GM21825 (cell line): ENCODE data around the gene AKT3.
"Not testable (repeated sequence)": the region's sequence is repeated elsewhere in the genome, so short reads cannot be mapped to it uniquely, and the experiment has no call there.

Experiments used
- ATAC-seq: cut with Tn5 transposase; IDR thresholded peaks from one replicate; pipeline ENCODE4 v1.9.1; 2021; ENCODE audit warnings: mild to moderate bottlenecking, moderate library complexity; ENCODE audit not compliant: unreplicated experiment

Gene AKT3

DNA sequence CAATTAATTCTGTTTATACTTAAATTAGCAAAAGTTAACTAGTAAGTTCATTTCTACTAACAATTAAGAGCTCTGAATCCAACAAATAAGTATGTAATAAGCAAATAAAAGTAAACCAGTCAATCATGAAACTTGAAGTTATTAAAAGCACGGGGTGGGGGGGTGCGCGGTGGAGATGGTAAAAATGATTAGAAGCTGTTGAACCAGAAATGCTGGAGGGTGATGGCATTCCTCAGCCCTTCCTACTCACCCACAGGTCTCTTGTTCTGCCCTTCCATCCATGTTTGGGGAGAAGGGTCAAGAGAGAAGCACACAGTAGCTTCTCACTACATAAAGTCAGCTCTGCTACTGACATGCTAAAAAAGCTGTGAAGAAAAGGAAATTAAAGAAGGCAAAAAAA lies 63.5 kb downstream of the AKT3 start:
- ATAC-seq, result no peak

DNA sequence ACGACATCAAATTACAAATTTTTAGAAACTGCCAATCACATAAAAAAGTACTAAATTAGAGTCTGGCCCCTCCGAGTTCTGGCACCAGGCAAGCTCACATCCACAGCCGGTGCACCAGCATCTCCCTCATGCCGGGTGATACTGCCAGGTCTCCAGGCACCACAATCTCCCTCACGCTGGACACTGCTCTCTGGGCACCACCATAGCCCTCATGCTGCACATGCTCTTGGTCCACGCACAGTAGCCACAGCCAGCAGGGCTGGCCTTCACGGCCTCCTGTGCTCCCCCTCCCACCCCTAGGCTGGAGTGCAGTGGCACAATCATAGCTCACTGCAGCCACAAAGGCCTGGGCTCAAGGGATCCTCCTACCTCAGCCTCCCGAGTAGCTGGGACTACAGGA lies 65.5 kb downstream of the AKT3 start:
- no peak for ATAC-seq

- ATAC-seq, result no peak
Observed at GRCh38 chr1:243783714-243784113, 66.3 kb downstream of the AKT3 start.

GRCh38 chr1:243772361-243773050 lies 77.5 kb downstream of the AKT3 start:
- ATAC-seq, result not testable (repeated sequence)

DNA sequence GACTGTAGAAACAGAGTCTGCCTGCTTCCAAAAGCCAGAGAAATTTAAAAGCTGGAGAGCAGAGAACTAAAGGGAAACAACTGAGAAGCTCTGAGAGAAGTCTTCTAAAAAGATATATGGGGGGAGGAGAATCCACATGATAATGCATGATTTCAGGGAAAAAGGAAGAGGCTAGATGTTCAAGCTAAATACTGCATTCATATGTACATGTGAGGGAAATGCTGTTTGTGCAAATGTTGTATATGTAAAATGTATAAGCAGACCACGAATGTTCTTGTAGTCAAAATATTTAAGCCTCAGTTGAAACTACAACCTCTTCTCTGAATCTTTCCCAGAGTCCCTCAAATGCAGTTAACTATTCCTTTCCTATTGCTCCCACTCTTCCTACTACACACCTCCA lies 79.2 kb downstream of the AKT3 start:
- no peak for ATAC-seq

DNA sequence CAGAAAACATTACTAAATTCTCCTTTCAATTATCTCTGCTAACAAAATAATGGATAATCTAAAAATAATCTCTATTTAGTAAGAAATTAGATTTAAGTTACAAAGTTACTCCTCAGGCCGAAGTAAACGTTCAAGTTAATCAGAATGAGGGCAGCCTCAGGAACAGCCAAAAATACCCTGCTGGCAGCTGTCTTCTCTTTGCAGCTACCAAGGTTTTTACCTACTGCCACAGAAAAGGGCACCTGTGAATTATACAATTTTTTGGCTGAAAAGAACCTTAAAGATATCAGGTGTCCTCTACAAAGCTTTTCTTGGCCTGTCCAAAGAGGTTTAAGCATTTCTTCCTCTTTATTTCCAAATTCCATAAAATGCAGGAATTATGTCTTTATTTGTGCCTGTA lies 84.4 kb downstream of the AKT3 start:
- ATAC-seq, result no peak

DNA sequence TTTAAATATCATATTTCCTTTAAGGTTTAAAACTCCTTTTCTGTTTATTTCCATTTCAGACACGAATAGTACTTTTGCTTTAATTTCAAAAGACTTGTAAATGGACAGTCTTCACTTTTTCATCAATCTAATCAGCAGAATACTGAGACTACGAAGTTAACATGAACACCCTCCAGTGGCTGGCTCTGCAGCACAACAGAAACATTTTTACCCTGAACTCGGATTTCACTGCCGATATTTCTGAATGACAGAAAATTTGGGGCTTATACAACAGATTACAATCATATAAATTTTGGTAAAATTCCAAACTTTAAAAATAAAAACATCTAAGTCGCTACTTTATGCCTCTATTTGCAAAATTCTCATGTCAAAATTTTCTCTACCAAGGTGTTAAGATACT lies 86.2 kb downstream of the AKT3 start:
- no peak for ATAC-seq

GRCh38 chr1:243758647-243759046 lies 91.4 kb downstream of the AKT3 start:
- ATAC-seq, result no peak

- ATAC-seq, result no peak
Observed at GRCh38 chr1:243756529-243756928, 93.5 kb downstream of the AKT3 start.

- no peak for ATAC-seq
Observed at GRCh38 chr1:243754348-243754747, 95.7 kb downstream of the AKT3 start.

DNA sequence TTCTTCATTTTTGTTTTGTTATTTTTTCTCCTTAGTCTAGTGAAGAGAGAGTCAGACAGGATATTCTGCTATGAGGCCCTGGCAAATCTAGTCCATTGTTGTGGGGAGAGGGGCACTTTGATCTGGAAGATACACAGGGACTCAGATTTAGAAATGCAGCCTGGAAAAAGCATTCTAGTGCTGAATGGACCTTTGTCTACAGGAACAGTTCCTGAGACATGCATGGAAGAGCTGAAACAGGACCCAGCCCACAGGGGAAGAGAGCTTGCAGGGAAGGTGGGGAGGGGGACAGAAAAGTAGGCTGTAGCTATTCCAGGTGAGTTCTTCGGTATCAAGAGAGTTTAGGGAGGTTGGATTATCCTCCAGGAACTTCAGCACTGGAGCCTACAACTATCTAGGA lies 98.5 kb downstream of the AKT3 start:
- ATAC-seq, result no peak

- ATAC-seq, result peak; percentile 96
Observed at GRCh38 chr1:243748706-243749283, 101.2 kb downstream of the AKT3 start.

- no peak for ATAC-seq
Observed at GRCh38 chr1:243748227-243748626, 101.8 kb downstream of the AKT3 start.

DNA sequence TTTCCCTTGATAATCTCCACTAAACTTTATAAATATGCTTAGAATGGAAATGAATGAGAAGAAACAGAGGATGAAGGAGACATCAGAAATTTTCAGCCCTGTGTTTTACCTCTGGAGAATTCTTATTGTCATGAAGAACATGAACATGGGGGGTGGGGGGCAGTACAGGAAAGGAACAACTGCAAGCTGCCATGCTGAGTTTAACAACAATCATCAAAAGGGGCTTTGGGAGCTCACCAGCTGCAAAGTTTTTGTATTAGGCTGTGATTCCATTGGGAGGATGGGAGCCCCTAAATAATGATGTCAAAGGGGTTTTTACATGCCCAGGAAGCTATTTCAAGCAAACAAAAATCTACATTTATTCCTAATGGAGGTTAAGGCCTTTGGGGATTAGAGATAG lies 103.3 kb downstream of the AKT3 start:
- ATAC-seq, result no peak

DNA sequence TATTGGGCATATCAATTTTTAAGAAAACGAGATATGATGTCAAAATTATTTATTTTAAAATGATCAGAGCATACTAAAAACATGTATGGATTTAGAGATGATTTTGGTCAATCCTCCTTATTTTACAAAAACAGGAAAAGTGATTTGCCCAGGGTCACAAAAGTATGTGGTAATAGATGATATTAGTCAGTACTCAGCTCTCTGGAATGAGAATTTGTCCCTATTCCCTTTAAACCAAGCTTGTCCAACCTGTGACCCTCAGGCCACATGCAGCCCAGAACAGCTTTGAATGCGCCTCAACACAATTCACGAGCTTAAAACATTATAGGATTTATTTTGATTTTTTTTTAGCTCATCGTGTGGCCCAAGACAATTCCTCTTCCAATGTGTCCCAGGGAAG lies 104.7 kb downstream of the AKT3 start:
- ATAC-seq, result no peak

- ATAC-seq, result no peak
Observed at GRCh38 chr1:243742819-243743218, 107.2 kb downstream of the AKT3 start.

DNA sequence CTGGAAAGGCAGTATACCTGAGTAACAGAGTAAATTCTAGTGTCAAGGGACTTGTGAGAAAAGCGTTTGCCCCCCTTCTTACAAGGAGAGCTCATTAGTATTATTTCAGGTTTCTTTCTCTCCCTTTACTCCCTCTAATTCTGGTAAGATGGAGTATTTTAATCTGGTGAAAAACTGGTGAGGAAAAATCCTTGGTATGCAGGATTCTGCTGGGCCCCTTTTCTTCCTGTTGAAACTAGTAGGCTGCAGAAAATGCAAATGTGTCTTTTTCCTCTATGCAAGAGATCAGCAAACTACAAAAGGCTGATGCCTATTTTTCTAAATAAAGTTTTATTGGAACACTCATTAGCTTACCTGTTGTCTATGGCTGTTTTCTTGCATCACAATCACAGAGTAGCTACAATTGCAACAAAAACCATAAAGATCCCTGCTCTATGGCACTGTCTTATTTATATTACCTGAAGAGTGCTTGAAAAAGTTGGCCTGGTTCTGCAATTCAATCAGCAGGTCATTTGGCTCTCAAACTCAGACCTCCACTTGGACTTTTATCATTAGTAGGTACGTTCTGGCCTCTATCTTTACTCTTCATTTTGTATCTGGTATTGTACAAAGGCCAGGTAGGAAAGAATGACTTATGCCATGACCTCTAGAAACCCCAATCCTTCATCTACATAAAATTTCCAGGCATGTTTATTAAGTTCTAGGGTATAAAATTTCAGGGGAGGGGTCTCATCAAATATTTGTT lies 109.6 kb downstream of the AKT3 start:
- ATAC-seq, result no peak

DNA sequence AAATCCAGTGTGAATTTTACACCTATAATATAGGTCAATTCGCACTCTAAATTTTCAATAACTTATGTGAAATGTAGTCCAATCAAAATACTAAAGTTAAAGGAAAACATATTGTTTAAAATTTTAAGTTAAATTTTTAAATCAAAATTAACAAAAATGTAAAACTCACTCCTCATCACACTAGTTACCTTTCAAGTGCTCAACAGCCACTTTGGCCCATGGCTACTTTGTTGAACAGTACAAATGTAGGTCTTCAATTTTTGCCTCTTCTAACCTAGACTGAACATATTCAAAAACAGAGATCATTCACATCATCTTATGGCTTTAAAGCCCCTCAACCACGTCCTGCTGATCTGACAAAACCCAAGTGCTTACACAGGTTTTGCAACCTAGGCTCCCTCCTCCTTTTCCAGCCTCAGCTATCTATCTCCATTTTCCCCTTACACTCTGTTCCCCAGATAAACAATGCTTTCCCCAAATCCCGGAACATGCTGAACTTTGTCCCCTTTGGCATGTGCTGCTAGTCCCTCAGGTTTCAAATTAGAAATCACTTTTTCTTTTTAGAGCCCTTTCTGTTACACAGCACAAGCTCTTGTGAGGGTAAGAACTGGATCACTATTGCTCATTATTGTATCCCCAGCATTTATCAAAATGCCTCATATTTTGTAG lies 110.6 kb downstream of the AKT3 start:
- ATAC-seq, result no peak

DNA sequence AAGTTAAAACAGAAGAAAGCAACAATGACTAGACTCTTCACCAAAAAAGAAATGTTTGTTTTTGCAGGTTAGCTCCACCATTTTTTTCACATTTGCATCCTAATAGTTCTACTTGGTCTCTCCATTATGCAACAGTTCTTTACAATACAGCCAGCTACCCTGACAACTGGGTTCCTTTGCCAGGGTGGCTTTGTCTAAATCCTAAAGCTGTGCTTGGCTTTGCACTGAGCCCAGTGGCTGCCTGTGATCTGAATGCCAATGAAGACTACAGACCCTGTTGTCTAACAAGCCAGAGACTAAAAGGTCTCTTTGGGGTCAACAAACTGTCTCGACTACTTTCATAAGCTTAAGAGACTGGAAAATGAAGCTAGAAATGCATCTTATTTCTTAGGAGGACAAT lies 112.0 kb downstream of the AKT3 start:
- no peak for ATAC-seq

DNA sequence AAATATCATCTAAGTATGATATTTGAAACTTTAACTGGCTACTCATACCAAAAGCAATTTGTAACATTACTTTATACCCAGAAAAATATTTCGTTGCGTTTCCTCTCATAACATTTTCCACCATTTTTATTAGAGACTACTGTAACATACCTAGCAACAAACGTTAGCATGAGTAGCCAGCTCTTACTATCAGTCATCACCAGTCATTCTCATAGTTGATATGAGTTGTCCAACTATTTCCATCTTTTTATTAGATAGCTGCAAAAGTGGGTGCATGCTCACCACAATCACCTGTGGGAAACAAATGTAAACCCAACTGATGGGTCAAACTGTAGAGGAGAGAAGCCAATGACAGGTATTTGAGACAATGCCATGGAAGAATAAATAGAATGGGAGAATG lies 114.6 kb downstream of the AKT3 start:
- no peak for ATAC-seq

GRCh38 chr1:243734308-243734695 lies 115.7 kb downstream of the AKT3 start:
- ATAC-seq, result no peak
